ENCODE measurements around the gene LUZP1. TPM values are rescaled to one million over a fixed set of nuclear protein-coding genes. Genes with fewer than 3 reads are reported as not detected.

Gene LUZP1
- total and polyA plus RNA-seq, 2 donors (not counting 3 experiments of a cell fraction or from before 2014, with no cell fraction given): 26.3 to 82.4 TPM

GRCh38 chr1:23069149-23069548, 99.5 kb downstream of the LUZP1 start:
- H4K20me1 ChIP-seq (replicated peaks; ENCODE audit: control insufficient read depth, extremely low read depth, insufficient read depth, low read length): no peaks in the 10 kb centered on the region
- BruUV-seq (replicated peaks): no TSS peak
- H3K79me2 ChIP-seq (ENCODE audit: control insufficient read depth, insufficient read depth, low read length): no peaks in the 10 kb centered on the region
- no peak overlapping the region for H3K4me3 ChIP-seq (replicated peaks in 1 of 3; ENCODE audit: insufficient read depth in 1 of 3, low read depth in 1 of 3, low read length in 3 of 3)
- FAIRE-seq (peak; percentile 72), DNase-seq (ENCODE audit: low read depth, low spot score) (peak; percentile 51)
- peak overlapping the region; percentile 13 for H3K27ac ChIP-seq (ENCODE audit: insufficient read depth, low read depth, low read length)
- ChIA-PET CTCF (interaction anchor here (0.6 to 1.6 kb wide), 4 partner anchors 13 to 116 kb away, joined by 3 to 6 read pairs (median 3); no protein-coding TSS in a partner anchor), POLR2A (no interaction called here)
- no peaks in the 10 kb centered on the region for H3K9me1 ChIP-seq (replicated peaks; ENCODE audit: control insufficient read depth, extremely low read depth, insufficient read depth, low read length)
- H3K27me3 ChIP-seq (ENCODE audit: control insufficient read depth in 2 of 2, insufficient read depth in 2 of 2, low read length in 2 of 2): no peaks in the 10 kb centered on the region
- H2AFZ ChIP-seq (ENCODE audit: low read depth, low read length): no peak overlapping the region
- TF ChIP-seq GATA2 (IDR thresholded peaks at IDR 0.05; ENCODE audit: insufficient read depth, insufficient read length, low read depth, low read length) (peak; percentile 43), POLR2AphosphoS5 (IDR thresholded peaks at IDR 0.05; ENCODE audit: insufficient read depth, low read depth, low read length) (no peak)
- intact Hi-C loops (cut with micrococcal nuclease) (no loop called here), dilution Hi-C loops (cut with MboI; ENCODE audit: extremely low pct_ligation_motif_present, low sequenced_read_pairs) (no loop called here)
- H3K9me3 ChIP-seq (replicated peaks; ENCODE audit: control insufficient read depth, insufficient read depth, low read length): no peaks in the 10 kb centered on the region
- peaks cover 9 to 19% of the 10 kb centered on the region in 2 experiments for H3K36me3 ChIP-seq (ENCODE audit: control insufficient read depth in 2 of 2, extremely low read depth in 1 of 2, insufficient read depth in 2 of 2, low read length in 2 of 2)
- H3K4me2 ChIP-seq (ENCODE audit: insufficient read depth, low read length): peak overlapping the region; percentile 20
- peaks cover 22% of the 10 kb centered on the region for H3K4me1 ChIP-seq (ENCODE audit: control insufficient read depth, extremely low read depth, insufficient read depth, low read length)
- no peak overlapping the region for H3K9ac ChIP-seq (replicated peaks; ENCODE audit: extremely low read depth, insufficient read depth, low read length)

- TF ChIP-seq EZH2 (IDR thresholded peaks at IDR 0.05; ENCODE audit: borderline replicate concordance, low read depth, low read length, severe bottlenecking) (no peak), POLR2A (IDR thresholded peaks at IDR 0.05; ENCODE audit: low read depth, low read length) (no peak), MYC (IDR thresholded peaks at IDR 0.05; ENCODE audit: low read depth, low read length) (no peak), POLR2AphosphoS5 (IDR thresholded peaks at IDR 0.05; ENCODE audit: insufficient read depth, low read depth, low read length) (no peak), FOS (IDR thresholded peaks at IDR 0.05; ENCODE audit: borderline replicate concordance, insufficient read depth, low read length) (no peak), MAX (IDR thresholded peaks at IDR 0.05; ENCODE audit: insufficient read depth, insufficient read length) (no peak), JUN (IDR thresholded peaks at IDR 0.05; ENCODE audit: borderline replicate concordance, insufficient read depth, insufficient read length, low read depth) (no peak), GATA2 (IDR thresholded peaks at IDR 0.05; ENCODE audit: insufficient read depth, insufficient read length, low read depth, low read length) (no peak), CTCF (IDR thresholded peaks at IDR 0.05; ENCODE audit: extremely low read depth in 1 of 2, insufficient read depth in 1 of 2, low read depth in 1 of 2, low read length in 2 of 2) (no peak)
- Histone ChIP-seq H3K79me2 (ENCODE audit: control insufficient read depth, insufficient read depth, low read length) (no peaks in the 10 kb centered on the region), H3K27me3 (ENCODE audit: control insufficient read depth in 2 of 2, insufficient read depth in 2 of 2, low read length in 2 of 2) (no peaks in the 10 kb centered on the region), H3K27ac (ENCODE audit: insufficient read depth, low read depth, low read length) (no peak overlapping the region), H3K4me1 (ENCODE audit: control insufficient read depth, extremely low read depth, insufficient read depth, low read length) (peaks cover 18% of the 10 kb centered on the region), H3K9me3 (replicated peaks; ENCODE audit: control insufficient read depth, insufficient read depth, low read length) (no peaks in the 10 kb centered on the region), H3K36me3 (ENCODE audit: control insufficient read depth in 2 of 2, extremely low read depth in 1 of 2, insufficient read depth in 2 of 2, low read length in 2 of 2) (peaks cover 9 to 12% of the 10 kb centered on the region in 2 experiments), H3K4me2 (ENCODE audit: insufficient read depth, low read length) (no peak overlapping the region), H4K20me1 (replicated peaks; ENCODE audit: control insufficient read depth, extremely low read depth, insufficient read depth, low read length) (no peaks in the 10 kb centered on the region), H3K9ac (replicated peaks; ENCODE audit: extremely low read depth, insufficient read depth, low read length) (no peak overlapping the region), H2AFZ (ENCODE audit: low read depth, low read length) (no peak overlapping the region), H3K9me1 (replicated peaks; ENCODE audit: control insufficient read depth, extremely low read depth, insufficient read depth, low read length) (no peaks in the 10 kb centered on the region), H3K4me3 (replicated peaks in 1 of 3; ENCODE audit: insufficient read depth in 1 of 3, low read depth in 1 of 3, low read length in 3 of 3) (no peak overlapping the region)
- ChIA-PET POLR2A (no interaction called here), CTCF (interaction anchor here (0.8 to 1.6 kb wide), 2 partner anchors 24 to 119 kb away, joined by 3 to 4 read pairs; no protein-coding TSS in a partner anchor)
- DNase-seq (ENCODE audit: low read depth, low spot score): no peak
- FAIRE-seq: no peak
- BruUV-seq (replicated peaks): no TSS peak
- dilution Hi-C loops (cut with MboI; ENCODE audit: extremely low pct_ligation_motif_present, low sequenced_read_pairs): no loop called here
- intact Hi-C loops (cut with micrococcal nuclease): no loop called here
These were observed 102.6 kb downstream of the LUZP1 start for GRCh38 chr1:23066075-23066474.
